Activated CD4-positive, alpha-beta memory T cell treated with anti-CD3 and anti-CD28 coated beads for 36 hours (primary cell): Measurements from ENCODE around the gene OSBPL2. TPM values are rescaled to one million over a fixed set of nuclear protein-coding genes. Genes with fewer than 3 reads are reported as not detected.

ENCODE experiments used
- CTCF ChIA-PET: fragments of 350-600 bp; sonication (Branson Sonifier 250); formaldehyde crosslinking; loops from one replicate; lab custom pipeline; 2021; ENCODE audit warnings: antibody characterized with exemption, inconsistent platforms; lab: Charles Lee
- POLR2A ChIA-PET: fragments of 350-600 bp; sonication (Branson Sonifier 250); formaldehyde crosslinking; loops from one replicate; lab custom pipeline; 2021; ENCODE audit warnings: antibody characterized with exemption; lab: Charles Lee
- DNase-seq: peaks from one replicate; pipeline ENCODE4 v3.0.0-alpha.2; 2020
- H3K27ac Mint-ChIP-seq: one replicate; pipeline ENCODE4 v1.8.0; 2021; ENCODE audit warnings: mixed read lengths
- H3K27me3 Mint-ChIP-seq: one replicate; pipeline ENCODE4 v1.8.0; 2021; ENCODE audit warnings: mixed read lengths
- H3K36me3 Mint-ChIP-seq: one replicate; pipeline ENCODE4 v1.8.0; 2021; ENCODE audit warnings: mixed read lengths
- H3K4me1 Mint-ChIP-seq: one replicate; pipeline ENCODE4 v1.8.0; 2021; ENCODE audit warnings: low read depth, mixed read lengths
- H3K4me3 Mint-ChIP-seq: one replicate; pipeline ENCODE4 v1.8.0; 2021; ENCODE audit warnings: mild to moderate bottlenecking, mixed read lengths
- H3K9me3 Mint-ChIP-seq: one replicate; pipeline ENCODE4 v1.8.0; 2021; ENCODE audit warnings: mixed read lengths
- intact Hi-C: fragments of 100-400 bp; cut with micrococcal nuclease; formaldehyde crosslinking; loops from one replicate; pipeline ENCODE4 v1.15.1; 2023
- total RNA-seq, 2 experiments: library from RNA; stranded (reverse); gene quantifications; one replicate each; pipeline ENCODE4 v1.2.3, GENCODE V29; 2021

Gene OSBPL2
- total RNA-seq, 2 experiments from 2014 or later: 25.4 to 29.3 TPM

- CTCF ChIA-PET: no interaction called here
- POLR2A ChIA-PET: no interaction called here
- Mint-ChIP-seq H3K36me3 (no peaks in the 10 kb centered on the region), H3K27ac (no peak overlapping the region), H3K9me3 (no peaks in the 10 kb centered on the region), H3K4me3 (no peak overlapping the region), H3K4me1 (no peaks in the 10 kb centered on the region), H3K27me3 (no peaks in the 10 kb centered on the region)
- DNase-seq: no peak
- intact Hi-C loops: no loop called here
Measured at GRCh38 chr20:62329389-62330377, 91.4 kb downstream of the OSBPL2 start.

GRCh38 chr20:62330576-62331317 lies 92.4 kb downstream of the OSBPL2 start:
- no peaks in the 10 kb centered on the region for H3K4me1 Mint-ChIP-seq
- ChIA-PET CTCF (no interaction called here), POLR2A (no interaction called here)
- no peaks in the 10 kb centered on the region for H3K27me3 Mint-ChIP-seq
- no peak overlapping the region for H3K27ac Mint-ChIP-seq
- H3K36me3 Mint-ChIP-seq: no peaks in the 10 kb centered on the region
- H3K9me3 Mint-ChIP-seq: no peaks in the 10 kb centered on the region
- intact Hi-C loops: no loop called here
- DNase-seq: no peak
- no peak overlapping the region for H3K4me3 Mint-ChIP-seq

GRCh38 chr20:62331347-62331746 lies 93.0 kb downstream of the OSBPL2 start:
- no peaks in the 10 kb centered on the region for H3K36me3 Mint-ChIP-seq
- no peaks in the 10 kb centered on the region for H3K4me1 Mint-ChIP-seq
- no peak overlapping the region for H3K27ac Mint-ChIP-seq
- no peak overlapping the region for H3K4me3 Mint-ChIP-seq
- H3K27me3 Mint-ChIP-seq: peaks cover under 1% of the 10 kb centered on the region
- no peak for DNase-seq
- H3K9me3 Mint-ChIP-seq: no peaks in the 10 kb centered on the region
- ChIA-PET POLR2A (no interaction called here), CTCF (no interaction called here)
- intact Hi-C loops: no loop called here

GRCh38 chr20:62332421-62332820 lies 94.1 kb downstream of the OSBPL2 start:
- POLR2A ChIA-PET: no interaction called here
- Mint-ChIP-seq H3K27ac (no peak overlapping the region), H3K9me3 (no peaks in the 10 kb centered on the region), H3K4me3 (no peak overlapping the region), H3K4me1 (no peaks in the 10 kb centered on the region), H3K36me3 (no peaks in the 10 kb centered on the region), H3K27me3 (peaks cover 8% of the 10 kb centered on the region)
- DNase-seq: no peak
- CTCF ChIA-PET: no interaction called here
- intact Hi-C loops: no loop called here

GRCh38 chr20:62332989-62333819 lies 94.9 kb downstream of the OSBPL2 start:
- CTCF ChIA-PET: no interaction called here
- Mint-ChIP-seq H3K27ac (no peak overlapping the region), H3K36me3 (no peaks in the 10 kb centered on the region), H3K4me1 (no peaks in the 10 kb centered on the region), H3K27me3 (peaks cover 10% of the 10 kb centered on the region), H3K9me3 (no peaks in the 10 kb centered on the region), H3K4me3 (no peak overlapping the region)
- no peak for DNase-seq
- intact Hi-C loops: no loop called here
- POLR2A ChIA-PET: no interaction called here

- Mint-ChIP-seq H3K27me3 (peaks cover 10% of the 10 kb centered on the region), H3K9me3 (no peaks in the 10 kb centered on the region), H3K4me1 (no peaks in the 10 kb centered on the region), H3K36me3 (no peaks in the 10 kb centered on the region), H3K27ac (no peak overlapping the region), H3K4me3 (no peak overlapping the region)
- intact Hi-C loops: no loop called here
- CTCF ChIA-PET: no interaction called here
- POLR2A ChIA-PET: no interaction called here
- DNase-seq: no peak
Measured at GRCh38 chr20:62333820-62334595, 95.7 kb downstream of the OSBPL2 start.

GRCh38 chr20:62334881-62335280 lies 96.6 kb downstream of the OSBPL2 start:
- no peak overlapping the region for H3K27ac Mint-ChIP-seq
- H3K27me3 Mint-ChIP-seq: peaks cover 16% of the 10 kb centered on the region
- H3K36me3 Mint-ChIP-seq: no peaks in the 10 kb centered on the region
- ChIA-PET POLR2A (no interaction called here), CTCF (no interaction called here)
- intact Hi-C loops: no loop called here
- H3K4me3 Mint-ChIP-seq: no peak overlapping the region
- DNase-seq: no peak
- H3K9me3 Mint-ChIP-seq: no peaks in the 10 kb centered on the region
- H3K4me1 Mint-ChIP-seq: no peaks in the 10 kb centered on the region

- no peaks in the 10 kb centered on the region for H3K9me3 Mint-ChIP-seq
- intact Hi-C loops: no loop called here
- no peaks in the 10 kb centered on the region for H3K36me3 Mint-ChIP-seq
- POLR2A ChIA-PET: no interaction called here
- H3K4me1 Mint-ChIP-seq: no peaks in the 10 kb centered on the region
- H3K27me3 Mint-ChIP-seq: peaks cover 18% of the 10 kb centered on the region
- H3K4me3 Mint-ChIP-seq: no peak overlapping the region
- DNase-seq: no peak
- CTCF ChIA-PET: no interaction called here
- no peak overlapping the region for H3K27ac Mint-ChIP-seq
Measured at GRCh38 chr20:62335532-62335931, 97.2 kb downstream of the OSBPL2 start.

GRCh38 chr20:62336329-62336728 lies 98.0 kb downstream of the OSBPL2 start:
- intact Hi-C loops: no loop called here
- no peak overlapping the region for H3K4me3 Mint-ChIP-seq
- POLR2A ChIA-PET: no interaction called here
- H3K9me3 Mint-ChIP-seq: no peaks in the 10 kb centered on the region
- no peaks in the 10 kb centered on the region for H3K4me1 Mint-ChIP-seq
- peaks cover 18% of the 10 kb centered on the region for H3K27me3 Mint-ChIP-seq
- no peaks in the 10 kb centered on the region for H3K36me3 Mint-ChIP-seq
- DNase-seq: no peak
- H3K27ac Mint-ChIP-seq: no peak overlapping the region
- CTCF ChIA-PET: no interaction called here

- Mint-ChIP-seq H3K27ac (no peak overlapping the region), H3K4me1 (no peaks in the 10 kb centered on the region), H3K36me3 (no peaks in the 10 kb centered on the region), H3K27me3 (peaks cover 18% of the 10 kb centered on the region), H3K9me3 (no peaks in the 10 kb centered on the region), H3K4me3 (no peak overlapping the region)
- POLR2A ChIA-PET: no interaction called here
- intact Hi-C loops: no loop called here
- no peak for DNase-seq
- CTCF ChIA-PET: no interaction called here
Measured at GRCh38 chr20:62336775-62337557, 98.6 kb downstream of the OSBPL2 start.
